AG10803 (cell line): ENCODE measurements around the gene NRIP1.

Experiments
- DNase-seq: peaks from one replicate; pipeline ENCODE4 v3.0.0; 2010; ENCODE audit warnings: low read depth
- H3K4me3 ChIP-seq: 2 replicates; pipeline ENCODE4 v1.5.1; 2011; ENCODE audit warnings: mild to moderate bottlenecking, low read length, control low read depth
- CTCF ChIP-seq: conservative IDR thresholded peaks from 2 replicates; pipeline ENCODE4 v1.5.1; 2011; ENCODE audit warnings: mild to moderate bottlenecking, low read length, control low read depth, inconsistent platforms

The NRIP1 gene

GRCh38 chr21:14977814-14978213 is 87.0 kb downstream of the NRIP1 start:
- DNase-seq = no peak
- TF ChIP-seq CTCF = no peak
- H3K4me3 ChIP-seq = no peak overlapping the region

DNA sequence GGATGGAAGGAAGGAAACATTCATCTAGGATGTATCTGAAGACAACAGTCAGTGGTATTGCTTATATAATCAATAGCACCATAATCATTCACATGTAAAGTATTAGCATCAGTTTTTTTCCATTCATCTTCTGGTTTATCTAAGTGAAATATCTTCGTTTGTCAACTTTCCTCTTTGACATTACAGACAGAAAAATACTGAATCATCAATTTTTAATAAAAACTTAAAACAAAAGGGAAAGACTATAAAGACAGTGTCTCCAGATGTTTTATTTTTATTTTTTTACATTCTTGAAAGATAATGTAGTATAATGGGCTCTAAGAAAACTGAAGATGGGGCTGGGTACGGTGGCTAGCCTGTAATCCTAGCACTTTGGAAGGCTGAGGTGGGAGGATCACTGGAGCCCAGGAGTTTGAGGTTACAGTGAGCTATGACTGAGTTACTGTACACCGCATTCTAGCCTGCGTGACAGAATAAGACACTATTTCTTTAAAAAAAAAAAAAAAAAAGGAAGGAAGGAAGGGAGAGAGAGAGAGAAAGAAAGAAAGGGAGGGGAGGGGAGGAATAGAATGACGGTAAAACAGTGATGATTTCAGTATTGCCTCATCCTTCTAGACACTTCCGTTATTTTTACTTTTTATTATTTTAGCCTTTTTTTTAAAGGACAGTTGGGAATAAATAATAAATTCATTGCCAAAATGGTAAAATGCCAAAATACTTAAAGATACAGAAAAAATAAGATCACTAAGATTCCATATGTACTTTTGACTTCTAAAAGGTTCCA is 89.5 kb downstream of the NRIP1 start:
- TF ChIP-seq CTCF = no peak
- H3K4me3 ChIP-seq = no peak overlapping the region
- DNase-seq = no peak

DNA sequence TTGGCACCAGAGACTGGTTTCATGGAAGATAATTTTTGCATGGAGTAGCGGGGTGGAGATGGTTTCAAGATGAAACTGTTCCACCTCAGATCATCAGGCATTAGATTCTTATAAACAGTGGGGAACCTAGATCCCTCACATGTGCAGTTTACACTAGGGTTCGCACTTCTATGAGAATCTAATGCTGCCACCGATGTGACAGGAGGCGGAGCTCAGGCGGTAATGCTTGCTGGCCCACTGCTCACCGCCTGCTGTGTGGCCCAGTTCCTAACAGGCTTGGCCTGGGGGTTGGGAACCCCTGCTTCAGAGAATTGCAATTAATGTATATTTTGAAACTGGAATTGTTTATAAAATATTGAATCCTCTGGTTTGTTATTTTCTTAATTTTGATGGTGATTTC is 92.1 kb downstream of the NRIP1 start:
- H3K4me3 ChIP-seq = no peak overlapping the region
- TF ChIP-seq CTCF = no peak
- no peak for DNase-seq

- DNase-seq = peak; percentile 47
- H3K4me3 ChIP-seq = no peak overlapping the region
- no peak for TF ChIP-seq CTCF
Measured at GRCh38 chr21:14968821-14969220, 96.0 kb downstream of the NRIP1 start.

DNA sequence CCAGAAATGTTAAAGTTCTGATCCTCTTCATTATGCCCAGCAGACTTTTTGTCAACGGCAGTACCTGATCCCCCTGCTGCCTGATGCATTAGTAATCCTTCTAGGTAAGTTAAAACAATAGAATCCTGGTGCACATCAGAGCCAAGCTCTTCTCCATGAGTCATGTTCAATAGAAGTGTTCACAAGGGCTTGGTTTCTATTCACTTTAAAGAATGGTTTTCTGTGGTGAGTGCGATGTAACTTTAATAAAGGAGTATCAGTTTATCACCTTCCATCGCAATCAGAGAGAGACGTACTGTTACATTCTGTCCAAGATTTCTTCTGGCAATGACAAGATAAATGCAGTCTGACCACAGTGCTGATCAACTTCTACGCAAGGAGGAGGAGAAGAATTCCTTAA is 96.8 kb downstream of the NRIP1 start:
- no peak for DNase-seq
- H3K4me3 ChIP-seq = no peak overlapping the region
- no peak for TF ChIP-seq CTCF

GRCh38 chr21:14964621-14965020 is 100.2 kb downstream of the NRIP1 start:
- H3K4me3 ChIP-seq = no peak overlapping the region
- no peak for DNase-seq
- no peak for TF ChIP-seq CTCF

- no peak for TF ChIP-seq CTCF
- H3K4me3 ChIP-seq = no peak overlapping the region
- peak; percentile 18 for DNase-seq
Measured at GRCh38 chr21:14962217-14962616, 102.6 kb downstream of the NRIP1 start.
